Measurements from ENCODE around the gene HDLBP.

The HDLBP gene, protein sequence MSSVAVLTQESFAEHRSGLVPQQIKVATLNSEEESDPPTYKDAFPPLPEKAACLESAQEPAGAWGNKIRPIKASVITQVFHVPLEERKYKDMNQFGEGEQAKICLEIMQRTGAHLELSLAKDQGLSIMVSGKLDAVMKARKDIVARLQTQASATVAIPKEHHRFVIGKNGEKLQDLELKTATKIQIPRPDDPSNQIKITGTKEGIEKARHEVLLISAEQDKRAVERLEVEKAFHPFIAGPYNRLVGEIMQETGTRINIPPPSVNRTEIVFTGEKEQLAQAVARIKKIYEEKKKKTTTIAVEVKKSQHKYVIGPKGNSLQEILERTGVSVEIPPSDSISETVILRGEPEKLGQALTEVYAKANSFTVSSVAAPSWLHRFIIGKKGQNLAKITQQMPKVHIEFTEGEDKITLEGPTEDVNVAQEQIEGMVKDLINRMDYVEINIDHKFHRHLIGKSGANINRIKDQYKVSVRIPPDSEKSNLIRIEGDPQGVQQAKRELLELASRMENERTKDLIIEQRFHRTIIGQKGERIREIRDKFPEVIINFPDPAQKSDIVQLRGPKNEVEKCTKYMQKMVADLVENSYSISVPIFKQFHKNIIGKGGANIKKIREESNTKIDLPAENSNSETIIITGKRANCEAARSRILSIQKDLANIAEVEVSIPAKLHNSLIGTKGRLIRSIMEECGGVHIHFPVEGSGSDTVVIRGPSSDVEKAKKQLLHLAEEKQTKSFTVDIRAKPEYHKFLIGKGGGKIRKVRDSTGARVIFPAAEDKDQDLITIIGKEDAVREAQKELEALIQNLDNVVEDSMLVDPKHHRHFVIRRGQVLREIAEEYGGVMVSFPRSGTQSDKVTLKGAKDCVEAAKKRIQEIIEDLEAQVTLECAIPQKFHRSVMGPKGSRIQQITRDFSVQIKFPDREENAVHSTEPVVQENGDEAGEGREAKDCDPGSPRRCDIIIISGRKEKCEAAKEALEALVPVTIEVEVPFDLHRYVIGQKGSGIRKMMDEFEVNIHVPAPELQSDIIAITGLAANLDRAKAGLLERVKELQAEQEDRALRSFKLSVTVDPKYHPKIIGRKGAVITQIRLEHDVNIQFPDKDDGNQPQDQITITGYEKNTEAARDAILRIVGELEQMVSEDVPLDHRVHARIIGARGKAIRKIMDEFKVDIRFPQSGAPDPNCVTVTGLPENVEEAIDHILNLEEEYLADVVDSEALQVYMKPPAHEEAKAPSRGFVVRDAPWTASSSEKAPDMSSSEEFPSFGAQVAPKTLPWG (N-terminal part only)

DNA sequence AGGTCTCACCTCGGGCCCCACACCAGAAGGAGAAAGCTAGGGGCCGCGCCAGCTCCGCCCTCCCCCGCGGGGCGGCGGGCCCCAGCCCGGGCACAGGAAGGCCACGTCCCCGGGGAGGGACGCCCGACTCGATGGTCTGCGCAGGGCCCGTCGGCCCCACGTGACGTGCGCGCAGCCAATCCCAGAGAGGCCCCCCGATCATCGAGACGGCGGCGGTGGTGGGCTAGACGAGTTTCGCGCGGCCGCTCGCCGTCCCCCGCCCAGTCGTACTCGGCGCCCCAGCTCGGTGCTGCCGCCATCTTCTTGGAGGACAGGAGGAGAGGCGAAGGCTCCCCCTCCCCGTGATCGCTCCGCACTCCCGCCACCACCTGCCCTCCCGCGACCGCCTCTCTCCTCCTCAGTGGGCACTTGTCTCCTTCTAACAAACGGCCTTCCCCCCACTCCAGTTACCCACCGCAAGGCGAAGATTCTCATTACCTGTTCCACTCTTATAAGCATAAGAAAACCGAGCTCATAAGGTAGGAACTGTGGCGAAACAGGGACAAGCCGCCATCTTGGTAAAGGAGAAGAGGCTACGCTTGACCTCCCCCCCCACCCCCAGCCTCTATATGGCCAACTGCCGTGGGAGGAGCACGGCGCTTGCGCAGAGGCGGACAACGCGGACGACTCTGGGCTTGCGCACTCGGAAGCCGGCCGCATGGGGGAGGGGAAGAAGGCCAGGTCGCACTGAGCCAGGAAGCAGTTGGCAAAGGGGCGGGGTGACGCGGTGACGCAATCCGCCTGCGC lies at the start of gene HDLBP:
Gene HDLBP (minus strand): TSS at position 580 of the 786 bp plus-strand sequence. CDS start 48,803 bp downstream, outside the sequence.
- DNase-seq, result peak; percentile 98

DNA sequence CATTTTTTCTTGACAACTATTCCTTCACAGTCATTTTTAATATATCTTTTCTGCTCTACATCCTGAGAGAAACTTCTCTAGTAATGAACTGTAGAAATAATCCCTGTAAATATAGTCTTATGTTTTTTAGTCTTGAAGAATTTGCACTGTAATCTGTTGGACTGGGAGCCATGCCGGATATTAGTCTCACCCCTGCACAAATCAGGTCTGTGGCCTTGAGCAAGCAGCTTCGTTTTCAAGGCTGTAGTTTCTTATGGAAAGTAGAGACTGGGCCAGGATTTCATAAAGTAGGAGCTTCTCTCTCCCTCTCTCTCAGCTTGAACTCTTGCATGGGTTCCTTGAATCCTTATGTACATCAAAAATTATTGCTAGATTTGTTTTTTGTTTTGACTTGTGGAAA lies 49.3 kb upstream of the HDLBP start:
- no peak for DNase-seq

- no peak for DNase-seq
Measured at GRCh38 chr2:241363426-241363825, 48.0 kb upstream of the HDLBP start.

DNA sequence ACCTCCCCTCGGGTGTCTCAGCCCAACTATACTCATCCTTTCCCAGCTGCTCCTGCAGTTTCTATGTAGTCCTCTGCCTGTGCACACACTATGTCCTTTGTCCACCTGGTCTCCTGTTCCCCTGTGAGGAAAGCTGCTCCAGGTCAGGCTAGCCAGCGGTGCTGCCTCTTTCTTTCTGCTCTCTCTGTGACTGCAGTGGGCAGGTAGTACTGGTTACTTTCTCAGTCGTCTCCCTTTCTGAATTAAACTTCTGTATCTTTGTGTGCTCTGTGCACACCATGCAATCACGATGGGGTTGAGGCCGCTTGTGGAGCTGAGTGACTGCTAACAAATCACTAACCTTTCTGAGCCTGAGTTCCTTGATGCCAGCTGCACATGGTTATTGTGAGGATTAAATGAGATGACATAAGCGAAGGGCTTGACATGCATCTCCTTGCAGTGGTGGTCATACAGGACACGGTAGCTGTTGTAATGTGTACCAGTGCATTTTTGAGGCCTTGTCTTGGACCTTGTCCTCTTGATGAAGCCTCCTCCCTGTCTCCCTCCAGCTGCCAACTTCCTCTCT lies 44.1 kb upstream of the HDLBP start:
- no peak for DNase-seq

DNA sequence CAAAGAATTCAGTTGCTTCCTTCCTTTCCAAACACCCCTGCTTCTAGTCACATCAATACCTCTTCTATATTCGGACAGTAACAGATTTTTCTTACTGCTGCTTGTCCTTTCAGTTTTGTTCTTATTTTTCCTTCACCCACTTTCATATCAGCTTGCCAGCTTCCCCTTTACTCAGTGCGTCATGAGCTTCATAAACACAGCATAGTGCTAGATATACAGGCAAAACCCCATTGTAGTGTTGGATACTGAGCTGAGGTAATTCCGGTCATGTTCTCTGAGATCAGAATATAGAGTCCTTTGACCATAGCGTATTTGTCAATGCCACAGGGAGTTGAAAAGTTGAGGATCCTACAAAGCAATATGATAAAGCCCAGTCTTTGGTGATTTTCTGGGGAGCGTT lies 43.0 kb upstream of the HDLBP start:
- no peak for DNase-seq

DNA sequence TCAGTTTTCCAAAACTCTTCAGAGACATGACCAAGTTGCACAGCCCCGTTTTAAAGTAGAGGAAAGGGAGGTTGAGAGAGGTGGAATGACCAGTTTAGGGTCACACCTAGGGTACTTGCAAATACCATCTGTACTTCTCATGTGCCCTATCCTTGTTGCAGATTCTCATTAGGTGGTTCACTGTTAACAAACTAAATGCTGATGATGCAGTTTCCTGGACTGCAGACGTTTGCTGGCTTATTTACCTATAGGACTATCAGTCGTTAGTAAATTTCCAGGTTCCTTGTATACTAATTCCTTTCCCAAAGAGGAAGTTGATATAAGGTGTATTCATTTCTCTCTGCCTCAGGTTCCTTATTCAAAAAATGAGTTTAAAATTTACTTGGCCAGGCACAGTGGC lies 42.1 kb upstream of the HDLBP start:
- DNase-seq, result no peak

DNA sequence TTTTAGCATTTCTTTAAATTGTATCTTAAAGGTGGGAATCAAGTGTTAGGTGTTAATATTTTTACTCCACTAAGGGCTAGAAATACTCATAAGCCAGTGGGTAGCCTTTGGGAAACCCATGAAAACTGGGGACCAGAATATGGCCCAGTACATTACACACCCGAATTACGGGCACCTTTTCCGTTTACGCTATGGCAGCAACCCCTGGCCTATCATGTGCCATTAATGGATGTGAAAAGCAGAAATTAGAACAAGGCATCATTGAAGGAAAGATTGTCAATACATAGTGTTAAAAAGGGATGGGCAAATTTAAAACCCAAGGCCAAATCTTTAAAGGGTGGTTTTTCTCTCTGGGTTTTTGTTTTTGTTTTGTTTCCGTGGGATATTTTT lies 41.4 kb upstream of the HDLBP start:
- DNase-seq, result no peak

DNA sequence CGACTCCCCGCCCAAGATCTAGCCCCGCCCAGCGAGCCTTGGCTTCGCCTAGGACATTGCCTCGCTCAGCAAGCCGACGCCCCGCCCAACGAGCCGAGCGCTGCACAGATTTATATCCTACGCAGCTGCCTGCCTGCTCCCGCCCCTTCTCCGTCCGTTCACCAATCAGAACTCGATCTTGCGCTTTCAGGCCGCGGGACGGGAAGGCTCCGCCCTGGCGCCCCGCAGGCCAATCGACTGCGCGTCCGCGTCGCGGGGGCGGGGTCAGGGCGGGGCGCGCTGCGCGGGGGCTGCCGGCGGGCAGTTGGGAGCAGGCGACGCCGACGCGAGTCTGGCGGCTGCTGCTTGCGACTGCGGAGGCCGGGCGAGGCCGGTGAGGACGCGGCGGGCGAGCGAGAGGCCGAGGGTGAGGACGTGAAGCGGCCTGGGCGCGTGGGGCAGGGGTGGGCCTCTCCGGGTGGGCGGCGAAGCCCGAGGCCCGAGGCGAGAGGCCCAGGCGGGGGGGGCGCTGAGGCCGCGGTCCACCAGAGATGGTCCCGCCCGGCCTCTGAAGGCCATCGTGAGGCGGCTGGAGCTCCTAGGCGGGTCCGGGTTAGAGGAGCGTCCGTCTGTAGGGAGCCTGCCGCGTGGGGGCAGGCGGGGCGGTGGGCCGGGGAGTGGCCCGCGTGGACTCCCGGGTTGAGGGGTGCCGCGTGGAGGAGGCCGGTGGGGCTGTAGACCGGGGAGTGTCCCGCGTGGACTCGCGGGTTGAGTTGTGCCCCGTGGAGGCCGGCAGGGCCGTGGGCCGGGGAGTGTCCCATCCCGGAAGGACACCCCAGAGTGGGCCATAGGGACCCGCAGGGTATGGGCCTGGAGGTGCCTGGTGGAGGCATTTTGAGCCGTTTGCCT lies 40.8 kb upstream of the HDLBP start, which contains the start of gene FARP2:
Gene FARP2 (plus strand): TSS at position 303 of the 888 bp plus-strand sequence. CDS start 16,823 bp downstream, outside the sequence.
- DNase-seq, result peak; percentile 98

GRCh38 chr2:241354668-241355658 lies 39.5 kb upstream of the HDLBP start:
- peak; percentile 10 for DNase-seq

- no peak for DNase-seq
Measured at GRCh38 chr2:241352227-241352626, 36.8 kb upstream of the HDLBP start.

- DNase-seq, result no peak
Measured at GRCh38 chr2:241351640-241352031, 36.2 kb upstream of the HDLBP start.

- DNase-seq, result no peak
Measured at GRCh38 chr2:241350878-241351639, 35.6 kb upstream of the HDLBP start.

GRCh38 chr2:241350530-241350877 lies 35.0 kb upstream of the HDLBP start:
- DNase-seq, result no peak

DNA sequence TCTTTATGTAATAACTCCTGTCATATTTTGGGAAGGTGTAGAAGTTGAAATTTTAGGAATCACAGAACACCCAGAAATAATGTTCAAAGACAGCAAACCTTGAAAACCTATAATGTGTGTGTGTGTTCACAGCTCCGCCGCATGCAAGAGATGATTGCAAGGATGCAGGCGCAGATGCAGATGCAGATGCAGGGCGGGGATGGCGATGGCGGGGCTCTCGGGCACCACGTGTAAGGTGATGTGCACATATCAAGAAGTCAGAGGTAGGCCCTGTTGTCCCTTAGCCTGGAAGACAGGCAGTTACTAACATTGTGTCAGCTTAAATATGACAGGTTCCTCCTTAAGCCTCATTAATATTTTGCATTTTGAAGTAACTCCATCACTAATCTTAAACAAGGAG lies 34.5 kb upstream of the HDLBP start:
- DNase-seq, result no peak

GRCh38 chr2:241344925-241345651 lies 29.6 kb upstream of the HDLBP start:
- DNase-seq, result no peak

GRCh38 chr2:241340631-241341163 lies 25.2 kb upstream of the HDLBP start:
- no peak for DNase-seq

- DNase-seq, result no peak
Measured at GRCh38 chr2:241339839-241340630, 24.6 kb upstream of the HDLBP start.

Measured in GDM1 (cell line).